CD4-positive, alpha-beta T cell (primary cell): Measurements from ENCODE around the gene FSTL4. TPM values are rescaled to one million over a fixed set of nuclear protein-coding genes. Genes with fewer than 3 reads are reported as not detected.
A peak's percentile ranks its signal among the peaks of the same experiment; 100 is the strongest.

Experiments
- ATAC-seq: fragments of 200-7000 bp; cut with Tn5 transposase; one replicate; pipeline ENCODE4 v1.10.0; 2022; ENCODE audit warnings: mild to moderate bottlenecking; ENCODE audit not compliant: poor library complexity
- CTCF ChIA-PET: fragments of 350-600 bp; sonication (Branson Sonifier 250); formaldehyde crosslinking; loops from one replicate; lab custom pipeline; 2021; ENCODE audit warnings: antibody characterized with exemption, inconsistent platforms; lab: Charles Lee
- POLR2A ChIA-PET: fragments of 350-600 bp; sonication (Branson Sonifier 250); formaldehyde crosslinking; loops from one replicate; lab custom pipeline; 2021; ENCODE audit warnings: antibody characterized with exemption, inconsistent platforms; lab: Charles Lee
- DNase-seq, 14 experiments: peaks; one replicate each; pipeline ENCODE4 v3.0.0-alpha.2; 2013 to 2020; ENCODE audit warnings: mixed read lengths in 2 of 14
- H3K27ac ChIP-seq, 2 donors: one replicate each; pipeline versions ENCODE4 v1.5.1 to v1.7.0; 2013; ENCODE audit warnings: low read length in 2 of 2, low read depth in 1 of 2, mild to moderate bottlenecking in 1 of 2
- H3K27me3 ChIP-seq, 2 experiments: 1 replicate in 1 of 2; 2 replicates in 1 of 2; pipeline versions ENCODE4 v1.6.1 to v1.7.0; 2013; ENCODE audit warnings: low read length in 2 of 2, control low read depth in 1 of 2, mild to moderate bottlenecking in 1 of 2, moderate library complexity in 1 of 2; ENCODE audit not compliant: insufficient read depth in 2 of 2, control insufficient read depth in 1 of 2
- H3K36me3 ChIP-seq: one replicate; pipeline ENCODE4 v1.6.1; 2013; ENCODE audit warnings: low read length, control low read depth; ENCODE audit not compliant: insufficient read depth
- H3K4me1 ChIP-seq: one replicate; pipeline ENCODE4 v1.6.1; 2013; ENCODE audit warnings: low read length, control low read depth; ENCODE audit not compliant: insufficient read depth
- H3K4me3 ChIP-seq: one replicate; pipeline ENCODE4 v1.5.1; 2013; ENCODE audit warnings: mild to moderate bottlenecking, low read length, moderate library complexity
- H3K9me3 ChIP-seq, 2 experiments: 1 replicate in 1 of 2; 2 replicates in 1 of 2; pipeline versions ENCODE4 v1.6.1 to v1.7.0; 2013; ENCODE audit warnings: low read length in 2 of 2, mild to moderate bottlenecking in 2 of 2, control low read depth in 1 of 2, moderate library complexity in 1 of 2; ENCODE audit not compliant: control insufficient read depth in 1 of 2, insufficient read depth in 1 of 2
- H3K27ac Mint-ChIP-seq: one replicate; pipeline ENCODE4 v1.8.0; 2020; ENCODE audit warnings: mixed read lengths
- H3K27me3 Mint-ChIP-seq: one replicate; pipeline ENCODE4 v1.8.0; 2021; ENCODE audit warnings: mixed read lengths
- H3K36me3 Mint-ChIP-seq: one replicate; pipeline ENCODE4 v1.8.0; 2021; ENCODE audit warnings: low read depth, mixed read lengths
- H3K4me1 Mint-ChIP-seq: one replicate; pipeline ENCODE4 v1.8.0; 2021; ENCODE audit warnings: low read depth, mixed read lengths
- H3K4me3 Mint-ChIP-seq: one replicate; pipeline ENCODE4 v1.8.0; 2020; ENCODE audit warnings: mild to moderate bottlenecking, mixed read lengths
- H3K9me3 Mint-ChIP-seq: one replicate; pipeline ENCODE4 v1.8.0; 2020; ENCODE audit warnings: mixed read lengths
- CTCF ChIP-seq: fragments of 200-600 bp; IDR thresholded peaks from one replicate; pipeline ENCODE4 v1.8.0; 2022; ENCODE audit warnings: antibody characterized with exemption, mild to moderate bottlenecking
- intact Hi-C, 2 experiments: fragments of 100-400 bp; cut with DNase I in 1 of 2; cut with micrococcal nuclease in 1 of 2; formaldehyde crosslinking; loops; one replicate each; pipeline versions ENCODE4 v1.15.1 to v1.9.0; 2023 to 2025; cut with DNase I, micrococcal nuclease
- total RNA-seq, 174 experiments: library from RNA in 2 of 174; stranded (reverse) in 2 of 174; gene quantifications; one replicate each; pipeline ENCODE4 v1.2.3 and lab custom pipeline; 2021 to 2026

Gene FSTL4
- total RNA-seq, 2 experiments from 2014 or later: not detected

GRCh38 chr5:133243196-133243595, 369.1 kb downstream of the FSTL4 start:
- no peaks in the 10 kb centered on the region for H3K36me3 Mint-ChIP-seq
- intact Hi-C loops: no loop called here
- H3K4me1 Mint-ChIP-seq: peaks cover 12% of the 10 kb centered on the region
- H3K27me3 Mint-ChIP-seq: no peaks in the 10 kb centered on the region
- H3K9me3 ChIP-seq: no peaks in the 10 kb centered on the region
- TF ChIP-seq CTCF: no peak
- ChIA-PET POLR2A (no interaction called here), CTCF (no interaction called here)
- no peak for DNase-seq
- ATAC-seq: no peak
- H3K27ac ChIP-seq: no peak overlapping the region
- H3K27me3 ChIP-seq: no peaks in the 10 kb centered on the region
- H3K36me3 ChIP-seq: no peaks in the 10 kb centered on the region
- no peak overlapping the region for H3K4me3 ChIP-seq
- peaks cover 11% of the 10 kb centered on the region for H3K4me1 ChIP-seq
- H3K4me3 Mint-ChIP-seq: no peak overlapping the region
- peak overlapping the region; percentile 26 for H3K27ac Mint-ChIP-seq
- no peaks in the 10 kb centered on the region for H3K9me3 Mint-ChIP-seq

GRCh38 chr5:133242221-133242835, 370.0 kb downstream of the FSTL4 start:
- no peaks in the 10 kb centered on the region for H3K9me3 Mint-ChIP-seq
- Histone ChIP-seq H3K4me3 (no peak overlapping the region), H3K9me3 (no peaks in the 10 kb centered on the region), H3K36me3 (no peaks in the 10 kb centered on the region), H3K27me3 (no peaks in the 10 kb centered on the region), H3K4me1 (peaks cover 11% of the 10 kb centered on the region), H3K27ac (no peak overlapping the region)
- no peak overlapping the region for H3K27ac Mint-ChIP-seq
- CTCF ChIA-PET: no interaction called here
- no peaks in the 10 kb centered on the region for H3K36me3 Mint-ChIP-seq
- no peaks in the 10 kb centered on the region for H3K27me3 Mint-ChIP-seq
- H3K4me3 Mint-ChIP-seq: no peak overlapping the region
- intact Hi-C loops: no loop called here
- DNase-seq: no peak
- peaks cover 12% of the 10 kb centered on the region for H3K4me1 Mint-ChIP-seq
- TF ChIP-seq CTCF: no peak
- POLR2A ChIA-PET: no interaction called here
- no peak for ATAC-seq

DNA sequence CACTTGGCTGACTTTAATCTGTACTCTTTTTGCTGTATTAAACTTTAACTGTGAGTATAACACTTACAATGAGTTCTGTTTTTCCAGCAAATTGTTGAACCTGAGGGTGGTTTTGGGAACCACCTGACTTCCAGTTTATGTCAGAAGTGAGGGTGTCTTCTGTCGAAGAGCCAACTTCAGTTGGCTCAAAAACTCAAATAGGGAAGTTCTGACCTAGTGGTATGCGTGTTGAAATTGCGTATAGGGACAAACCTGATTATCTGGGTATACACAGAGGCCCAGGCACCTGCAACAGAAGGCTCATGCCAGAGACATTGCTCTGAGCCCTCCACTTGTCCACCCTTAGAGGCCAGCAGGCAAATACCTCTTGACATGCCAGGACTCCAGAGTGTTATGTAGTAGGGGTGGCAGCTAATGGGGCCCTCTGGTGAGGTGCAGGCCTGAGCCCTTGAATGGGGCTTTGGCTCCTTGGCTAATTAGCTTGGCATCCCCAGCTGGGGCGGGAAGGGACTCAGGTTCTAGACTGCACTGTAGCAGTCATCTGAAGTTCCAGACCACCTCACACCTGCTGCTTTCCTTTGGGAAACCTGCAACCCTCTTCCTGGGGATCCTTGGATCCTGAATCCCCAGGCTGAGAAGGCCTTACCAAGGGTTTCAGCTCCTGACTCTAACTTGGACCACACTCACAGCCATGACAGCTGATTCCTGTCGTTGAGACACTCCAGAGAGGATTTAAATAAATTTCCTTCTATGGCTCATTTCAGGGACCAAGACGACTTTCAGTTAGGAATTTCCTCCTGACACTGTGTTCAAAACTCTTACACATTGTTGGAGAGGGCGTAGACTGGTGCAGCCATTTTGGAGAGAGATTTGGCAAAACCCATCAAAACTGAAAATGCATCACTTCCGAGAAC, 370.9 kb downstream of the FSTL4 start:
- intact Hi-C loops: no loop called here
- no peak for ATAC-seq
- POLR2A ChIA-PET: no interaction called here

More for the DNA sequence above, 370.9 kb downstream of the FSTL4 start:
- DNase-seq: no peak
- Histone ChIP-seq H3K36me3 (no peaks in the 10 kb centered on the region), H3K27me3 (no peaks in the 10 kb centered on the region), H3K9me3 (no peaks in the 10 kb centered on the region), H3K4me3 (no peak overlapping the region), H3K4me1 (peaks cover 11% of the 10 kb centered on the region), H3K27ac (no peak overlapping the region)
- H3K9me3 Mint-ChIP-seq: no peaks in the 10 kb centered on the region
- CTCF ChIA-PET: no interaction called here
- H3K27me3 Mint-ChIP-seq: no peaks in the 10 kb centered on the region
- no peak overlapping the region for H3K27ac Mint-ChIP-seq
- no peak overlapping the region for H3K4me3 Mint-ChIP-seq
- no peak for TF ChIP-seq CTCF
- peaks cover 12% of the 10 kb centered on the region for H3K4me1 Mint-ChIP-seq
- H3K36me3 Mint-ChIP-seq: no peaks in the 10 kb centered on the region
